Natural killer cell (primary cell): ENCODE results near the gene ATP2B2. TPM values are rescaled to one million over a fixed set of nuclear protein-coding genes. Genes with fewer than 3 reads are reported as not detected.

ENCODE experiments used
- ATAC-seq, 3 donors: fragments of 150-1000 bp in 2 of 3; fragments of 200-7000 bp in 1 of 3; cut with Tn5 transposase; 1 replicate in 1 of 3; 2 replicates in 2 of 3; pipeline ENCODE4 v1.10.0; 2021; ENCODE audit warnings: mild to moderate bottlenecking in 2 of 3, moderate library complexity in 2 of 3
- DNase-seq, 2 donors: peaks; one replicate each; pipeline versions ENCODE4 v3.0.0 to v3.0.0-alpha.2; 2013 to 2021; ENCODE audit warnings: mixed read lengths in 1 of 2
- H3K27ac ChIP-seq: one replicate; pipeline ENCODE4 v1.5.1; 2013; ENCODE audit warnings: mild to moderate bottlenecking, low read length
- H3K27me3 ChIP-seq: one replicate; pipeline ENCODE4 v1.6.1; 2013; ENCODE audit warnings: low read length; ENCODE audit not compliant: control insufficient read depth, insufficient read depth
- H3K36me3 ChIP-seq: one replicate; pipeline ENCODE4 v1.6.1; 2013; ENCODE audit warnings: low read length; ENCODE audit not compliant: control insufficient read depth, insufficient read depth
- H3K4me1 ChIP-seq: one replicate; pipeline ENCODE4 v1.6.1; 2013; ENCODE audit warnings: low read length; ENCODE audit not compliant: control insufficient read depth, insufficient read depth
- H3K4me3 ChIP-seq: one replicate; pipeline ENCODE4 v1.5.1; 2013; ENCODE audit warnings: low read length
- H3K9me3 ChIP-seq: one replicate; pipeline ENCODE4 v1.6.1; 2013; ENCODE audit warnings: low read length; ENCODE audit not compliant: control insufficient read depth, insufficient read depth
- H3K27ac Mint-ChIP-seq, 2 donors: one replicate each; pipeline ENCODE4 v1.8.0; 2022; ENCODE audit warnings: mild to moderate bottlenecking in 2 of 2, mixed read lengths in 2 of 2, moderate library complexity in 1 of 2
- H3K27me3 Mint-ChIP-seq, 2 donors: one replicate each; pipeline ENCODE4 v1.8.0; 2022; ENCODE audit warnings: low read depth in 2 of 2, mixed read lengths in 2 of 2
- H3K36me3 Mint-ChIP-seq: one replicate; pipeline ENCODE4 v1.8.0; 2022; ENCODE audit warnings: mixed read lengths
- H3K4me1 Mint-ChIP-seq, 2 donors: one replicate each; pipeline ENCODE4 v1.8.0; 2022; ENCODE audit warnings: mixed read lengths in 2 of 2
- H3K4me3 Mint-ChIP-seq: one replicate; pipeline ENCODE4 v1.8.0; 2022; ENCODE audit warnings: mild to moderate bottlenecking, moderate library complexity, mixed read lengths
- H3K9me3 Mint-ChIP-seq, 2 donors: one replicate each; pipeline ENCODE4 v1.8.0; 2022; ENCODE audit warnings: mixed read lengths in 2 of 2
- WGBS: methylation state at CpG from one replicate; pipeline ENCODE4 v1.1.7; 2013; ENCODE audit warnings: missing lambda C conversion rate; ENCODE audit not compliant: insufficient coverage; 5-methylcytosine and 5-hydroxymethylcytosine counted together
- intact Hi-C: fragments of 100-400 bp; cut with micrococcal nuclease; formaldehyde crosslinking; loops from one replicate; pipeline ENCODE4 v1.14.2; 2022
- total RNA-seq, 4 donors: library from RNA; stranded (reverse); fragments of 120-200 nt in 1 of 4; gene quantifications; one replicate each; pipeline versions ENCODE4 v1.2.3 to v1.2.4, GENCODE V29; 2013 to 2022
- TF ChIP-seq, protein P1 (sequence below): fragments of 200-600 bp; IDR thresholded peaks from one replicate; pipeline ENCODE4 v1.8.0; 2022; ENCODE audit warnings: antibody characterized with exemption

ATP2B2 gene
- total RNA-seq, 3 donors from 2014 or later (not counting 1 experiment from before 2014, with no cell fraction given): not detected

DNA sequence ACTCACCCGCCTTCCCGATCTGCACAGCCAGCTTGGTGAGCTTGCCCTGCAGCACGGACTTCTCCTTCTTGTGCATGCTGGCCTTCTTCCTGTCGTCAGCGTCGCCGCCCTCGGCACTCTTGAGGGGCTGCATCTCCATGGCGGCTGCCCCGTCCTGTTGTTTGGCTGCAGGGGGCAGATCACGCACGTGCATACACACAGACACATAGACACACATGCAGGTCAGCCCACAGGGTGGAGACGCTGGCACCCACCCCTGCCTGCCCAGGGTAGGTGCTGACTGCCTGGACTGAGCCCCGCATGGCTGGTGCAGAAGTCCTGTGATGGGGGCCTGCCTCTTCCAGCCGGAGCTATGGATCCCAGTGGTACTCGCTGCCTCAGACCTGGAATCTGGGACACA, 127.1 kb downstream of the ATP2B2 start:
- no peaks in the 10 kb centered on the region for H3K9me3 Mint-ChIP-seq
- no peaks in the 10 kb centered on the region for H3K4me1 Mint-ChIP-seq
- H3K4me1 ChIP-seq: no peaks in the 10 kb centered on the region
- DNase-seq (no peak), ATAC-seq (no peak)
- no peak overlapping the region for H3K27ac ChIP-seq
- 71% methylated on average over 16 of the region's 16 CpGs for WGBS
- H3K9me3 ChIP-seq: no peaks in the 10 kb centered on the region
- H3K4me3 ChIP-seq: no peak overlapping the region
- intact Hi-C loops: no loop called here
- H3K27me3 ChIP-seq: no peaks in the 10 kb centered on the region
- H3K36me3 ChIP-seq: no peaks in the 10 kb centered on the region
- H3K27ac Mint-ChIP-seq: no peak overlapping the region
- no peaks in the 10 kb centered on the region for H3K36me3 Mint-ChIP-seq
- TF ChIP-seq, protein P1, sequence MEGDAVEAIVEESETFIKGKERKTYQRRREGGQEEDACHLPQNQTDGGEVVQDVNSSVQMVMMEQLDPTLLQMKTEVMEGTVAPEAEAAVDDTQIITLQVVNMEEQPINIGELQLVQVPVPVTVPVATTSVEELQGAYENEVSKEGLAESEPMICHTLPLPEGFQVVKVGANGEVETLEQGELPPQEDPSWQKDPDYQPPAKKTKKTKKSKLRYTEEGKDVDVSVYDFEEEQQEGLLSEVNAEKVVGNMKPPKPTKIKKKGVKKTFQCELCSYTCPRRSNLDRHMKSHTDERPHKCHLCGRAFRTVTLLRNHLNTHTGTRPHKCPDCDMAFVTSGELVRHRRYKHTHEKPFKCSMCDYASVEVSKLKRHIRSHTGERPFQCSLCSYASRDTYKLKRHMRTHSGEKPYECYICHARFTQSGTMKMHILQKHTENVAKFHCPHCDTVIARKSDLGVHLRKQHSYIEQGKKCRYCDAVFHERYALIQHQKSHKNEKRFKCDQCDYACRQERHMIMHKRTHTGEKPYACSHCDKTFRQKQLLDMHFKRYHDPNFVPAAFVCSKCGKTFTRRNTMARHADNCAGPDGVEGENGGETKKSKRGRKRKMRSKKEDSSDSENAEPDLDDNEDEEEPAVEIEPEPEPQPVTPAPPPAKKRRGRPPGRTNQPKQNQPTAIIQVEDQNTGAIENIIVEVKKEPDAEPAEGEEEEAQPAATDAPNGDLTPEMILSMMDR: no peak
- H3K27me3 Mint-ChIP-seq: no peaks in the 10 kb centered on the region
- H3K4me3 Mint-ChIP-seq: no peak overlapping the region

DNA sequence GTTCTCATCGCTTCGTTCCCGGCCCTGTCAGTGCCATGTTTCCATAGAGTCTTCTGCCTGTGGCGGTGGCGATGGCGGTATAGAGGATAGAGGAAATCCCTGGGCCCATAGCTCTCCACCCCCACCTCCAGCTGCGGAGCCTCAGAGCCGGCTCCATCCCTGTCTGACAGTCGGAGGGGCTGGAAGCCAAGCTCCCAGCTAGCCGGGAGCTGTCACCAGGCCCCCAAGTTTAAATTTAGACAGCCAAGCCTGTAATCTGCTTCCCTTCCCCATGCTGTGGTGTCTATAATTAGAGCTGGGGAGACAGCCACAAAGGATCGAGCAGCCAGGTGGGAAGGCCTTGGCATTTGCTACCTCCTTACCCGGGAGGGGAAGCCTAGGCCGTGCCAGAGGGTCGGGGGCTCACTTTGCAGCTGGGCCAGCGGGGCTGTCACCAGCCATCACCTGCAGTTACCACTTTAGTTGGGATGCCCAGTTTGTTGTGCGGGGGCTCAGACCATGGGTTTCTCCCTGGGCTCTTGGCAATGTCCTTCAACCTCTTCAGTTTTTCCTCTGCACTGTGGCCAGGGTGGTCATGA, 128.1 kb downstream of the ATP2B2 start:
- no peak overlapping the region for H3K27ac ChIP-seq
- 77% methylated on average over 16 of the region's 16 CpGs for WGBS
- Mint-ChIP-seq H3K27ac (no peak overlapping the region), H3K4me3 (no peak overlapping the region), H3K27me3 (no peaks in the 10 kb centered on the region), H3K4me1 (no peaks in the 10 kb centered on the region), H3K36me3 (no peaks in the 10 kb centered on the region), H3K9me3 (no peaks in the 10 kb centered on the region)
- H3K9me3 ChIP-seq: no peaks in the 10 kb centered on the region
- ATAC-seq (no peak), DNase-seq (no peak)
- H3K4me3 ChIP-seq: no peak overlapping the region
- no peaks in the 10 kb centered on the region for H3K36me3 ChIP-seq
- intact Hi-C loops: no loop called here
- TF ChIP-seq, protein P1: no peak
- H3K4me1 ChIP-seq: no peaks in the 10 kb centered on the region
- H3K27me3 ChIP-seq: no peaks in the 10 kb centered on the region

GRCh38 chr3:10376353-10376752, 129.0 kb downstream of the ATP2B2 start:
- H3K9me3 Mint-ChIP-seq: no peaks in the 10 kb centered on the region
- Histone ChIP-seq H3K36me3 (no peaks in the 10 kb centered on the region), H3K9me3 (no peaks in the 10 kb centered on the region), H3K27ac (no peak overlapping the region), H3K27me3 (no peaks in the 10 kb centered on the region), H3K4me3 (no peak overlapping the region), H3K4me1 (no peaks in the 10 kb centered on the region)
- DNase-seq (no peak), ATAC-seq (no peak)
- H3K4me3 Mint-ChIP-seq: no peak overlapping the region
- TF ChIP-seq, protein P1: no peak
- H3K27ac Mint-ChIP-seq: no peak overlapping the region
- no peaks in the 10 kb centered on the region for H3K27me3 Mint-ChIP-seq
- no peaks in the 10 kb centered on the region for H3K4me1 Mint-ChIP-seq
- intact Hi-C loops: no loop called here
- H3K36me3 Mint-ChIP-seq: no peaks in the 10 kb centered on the region
- WGBS: 53% methylated on average over 6 of the region's 6 CpGs
